GOT3 (cell line): ENCODE results near the gene GPR85.
A peak's percentile ranks its signal among the peaks of the same experiment; 100 is the strongest.
"Not testable (repeated sequence)": the region's sequence is repeated elsewhere in the genome, so short reads cannot be mapped to it uniquely, and the experiment has no call there.

ENCODE experiments used
- DNase-seq: peaks from one replicate; lab custom pipeline; 2025; ENCODE audit warnings: mixed read lengths; lab: John Stamatoyannopoulos, UW

The GPR85 gene, protein sequence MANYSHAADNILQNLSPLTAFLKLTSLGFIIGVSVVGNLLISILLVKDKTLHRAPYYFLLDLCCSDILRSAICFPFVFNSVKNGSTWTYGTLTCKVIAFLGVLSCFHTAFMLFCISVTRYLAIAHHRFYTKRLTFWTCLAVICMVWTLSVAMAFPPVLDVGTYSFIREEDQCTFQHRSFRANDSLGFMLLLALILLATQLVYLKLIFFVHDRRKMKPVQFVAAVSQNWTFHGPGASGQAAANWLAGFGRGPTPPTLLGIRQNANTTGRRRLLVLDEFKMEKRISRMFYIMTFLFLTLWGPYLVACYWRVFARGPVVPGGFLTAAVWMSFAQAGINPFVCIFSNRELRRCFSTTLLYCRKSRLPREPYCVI

DNA sequence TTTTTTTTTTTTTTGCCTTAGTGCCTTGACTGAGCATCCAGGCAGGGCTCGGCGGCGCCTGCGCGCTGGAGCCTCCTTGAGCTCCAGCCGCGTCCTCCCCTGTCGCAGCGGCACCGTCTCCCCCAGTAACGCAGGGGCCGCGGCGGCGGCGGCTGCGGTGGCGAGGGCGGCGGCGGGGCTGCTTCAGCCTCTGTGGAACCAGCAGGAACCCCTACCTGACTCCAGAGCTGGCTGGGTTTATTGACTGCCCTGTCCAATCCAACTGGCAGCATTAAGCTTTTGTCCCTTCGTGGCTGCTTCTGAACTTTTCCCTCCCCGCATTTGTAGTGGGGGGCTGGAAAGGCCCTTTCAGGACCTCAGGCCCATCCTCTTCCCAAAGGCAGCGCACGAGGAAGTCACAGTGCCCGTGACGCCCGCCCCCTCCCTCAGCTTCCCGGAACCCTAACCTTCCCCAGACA, at the start of gene GPR85:
Gene GPR85 (minus strand): TSS at position 397 of the 458 bp plus-strand sequence. CDS start 2,106 bp downstream, outside the sequence.
- DNase-seq, result no peak

DNA sequence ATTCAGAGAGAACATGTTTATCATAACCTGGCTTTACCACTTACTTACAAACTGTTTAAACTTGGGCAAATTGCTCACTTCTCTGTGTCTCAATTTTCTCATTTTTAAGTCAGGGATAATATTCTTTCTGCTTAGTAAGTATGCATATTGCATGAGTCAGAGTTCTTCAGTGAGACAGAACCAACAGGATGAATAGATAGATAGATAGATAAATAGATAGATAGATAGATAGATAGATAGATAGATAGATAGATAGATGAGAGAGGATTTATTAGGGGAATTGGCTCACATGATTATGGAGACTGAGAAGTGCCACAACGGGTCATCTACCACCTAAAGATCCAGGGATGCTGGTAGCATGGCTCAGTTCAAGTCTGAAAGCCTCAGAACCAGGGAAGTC, 47.4 kb upstream of the GPR85 start:
- DNase-seq, result no peak

DNA sequence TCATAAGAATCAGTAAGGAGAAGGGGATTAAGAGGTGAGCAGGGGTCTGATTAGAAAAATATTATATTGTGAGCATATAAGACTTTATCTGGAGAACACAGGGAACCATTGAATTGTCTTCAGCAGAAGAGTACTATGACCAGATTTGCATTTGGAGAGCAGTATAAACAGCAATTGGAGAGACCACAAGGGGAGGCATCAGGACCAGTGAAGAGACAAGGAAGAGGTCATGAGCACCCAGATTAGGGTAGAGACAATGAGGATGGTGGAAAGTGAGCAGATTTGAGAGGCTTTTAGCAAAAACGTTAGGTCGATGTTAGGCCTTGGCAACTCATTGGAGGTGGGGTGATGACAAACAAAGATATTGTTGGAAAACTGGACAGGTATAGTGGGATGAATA, 44.7 kb upstream of the GPR85 start:
- DNase-seq, result no peak

DNA sequence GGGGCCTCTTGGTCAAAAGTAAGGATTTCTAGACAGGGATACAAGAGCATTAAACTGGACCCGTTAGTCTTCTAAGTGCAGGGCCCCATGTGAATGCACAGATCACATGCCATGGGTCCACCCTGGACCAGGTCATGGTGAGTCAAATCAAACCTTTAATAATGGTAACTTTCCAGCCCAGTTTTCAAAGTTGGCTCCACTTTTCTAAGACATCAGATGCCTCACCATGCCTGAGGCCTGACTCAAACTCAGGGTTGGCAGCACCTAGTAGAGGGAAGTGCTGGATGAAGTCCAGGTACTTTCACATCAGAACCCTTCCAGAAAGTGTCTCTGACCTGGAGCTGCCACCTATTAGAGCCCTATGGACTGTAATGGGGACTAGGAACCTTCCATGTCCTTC, 41.4 kb upstream of the GPR85 start:
- DNase-seq, result no peak

DNA sequence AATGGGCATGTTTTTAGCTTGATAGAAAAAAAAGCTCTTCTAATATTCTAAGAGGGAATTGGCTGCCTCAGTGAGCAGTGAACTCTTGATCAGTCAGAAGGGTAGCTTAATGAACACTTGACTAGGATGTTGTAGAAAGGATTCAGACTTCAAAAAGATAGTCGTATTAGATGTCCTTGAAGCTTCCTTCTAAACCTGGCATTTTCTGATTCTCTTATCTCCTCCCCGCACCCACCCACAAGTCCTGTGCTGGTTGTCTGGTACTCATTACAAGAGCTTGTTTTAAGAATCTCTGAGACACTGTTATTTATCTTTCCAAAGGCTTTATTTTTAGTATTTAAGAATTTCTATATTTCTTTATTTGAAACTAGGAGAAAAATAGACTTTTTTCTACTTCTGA, 39.1 kb upstream of the GPR85 start:
- no peak for DNase-seq

DNA sequence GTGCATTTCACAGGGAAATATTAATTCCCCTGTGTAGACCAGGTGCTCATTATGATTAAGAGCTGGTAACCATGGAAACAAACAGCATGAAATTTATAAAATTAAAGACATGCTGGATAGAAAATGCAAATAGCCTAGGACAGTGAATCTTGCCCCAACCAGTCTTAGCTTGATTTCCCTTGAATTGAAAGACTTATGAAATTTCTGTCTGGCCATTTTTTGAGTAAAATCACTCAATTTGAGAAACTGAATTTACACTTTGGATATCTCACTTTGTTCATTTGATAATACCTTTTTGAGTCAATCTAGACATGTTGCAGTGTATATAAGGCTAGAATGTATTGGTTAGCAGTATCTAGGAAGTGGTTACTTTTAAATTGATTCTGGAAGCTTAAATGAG, 36.1 kb upstream of the GPR85 start:
- DNase-seq, result no peak

DNA sequence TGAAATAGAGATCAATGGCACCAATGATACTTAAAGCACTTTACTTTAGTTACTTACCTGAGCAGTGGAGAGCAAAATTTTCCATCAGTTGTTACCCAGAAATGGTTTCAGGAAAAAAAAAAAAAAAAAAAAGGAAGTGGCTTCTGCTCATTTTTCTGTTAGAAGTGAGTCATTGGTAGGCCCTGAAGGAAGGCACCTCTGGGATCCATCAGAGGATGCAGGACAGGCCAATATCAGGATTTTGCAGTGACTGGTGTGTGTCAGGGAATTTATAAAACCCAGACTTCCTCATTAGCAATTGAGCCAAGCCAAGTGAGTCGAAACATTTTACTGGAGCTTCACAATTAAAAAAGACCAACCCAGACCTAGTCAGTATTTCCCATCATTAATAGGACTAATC, 34.0 kb upstream of the GPR85 start:
- DNase-seq, result no peak

DNA sequence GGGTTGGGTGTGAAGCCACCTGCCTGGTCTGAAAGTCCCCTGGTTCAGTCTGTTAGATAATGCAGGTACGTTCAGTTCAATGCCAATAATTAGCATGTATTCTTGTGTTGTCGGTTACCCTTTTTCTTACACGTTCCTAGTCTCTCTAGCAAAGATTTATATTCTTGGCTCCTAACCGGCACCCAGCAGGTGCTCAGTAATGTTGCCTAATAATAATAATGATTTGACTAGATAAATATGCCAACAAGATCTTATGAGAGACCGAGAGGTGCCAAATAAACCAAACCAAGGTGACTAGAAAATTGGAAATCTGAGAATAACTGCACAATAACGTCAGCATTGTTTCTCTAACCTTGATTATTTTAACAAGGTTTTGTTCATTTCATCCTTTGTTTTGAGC, 32.8 kb upstream of the GPR85 start:
- no peak for DNase-seq

DNA sequence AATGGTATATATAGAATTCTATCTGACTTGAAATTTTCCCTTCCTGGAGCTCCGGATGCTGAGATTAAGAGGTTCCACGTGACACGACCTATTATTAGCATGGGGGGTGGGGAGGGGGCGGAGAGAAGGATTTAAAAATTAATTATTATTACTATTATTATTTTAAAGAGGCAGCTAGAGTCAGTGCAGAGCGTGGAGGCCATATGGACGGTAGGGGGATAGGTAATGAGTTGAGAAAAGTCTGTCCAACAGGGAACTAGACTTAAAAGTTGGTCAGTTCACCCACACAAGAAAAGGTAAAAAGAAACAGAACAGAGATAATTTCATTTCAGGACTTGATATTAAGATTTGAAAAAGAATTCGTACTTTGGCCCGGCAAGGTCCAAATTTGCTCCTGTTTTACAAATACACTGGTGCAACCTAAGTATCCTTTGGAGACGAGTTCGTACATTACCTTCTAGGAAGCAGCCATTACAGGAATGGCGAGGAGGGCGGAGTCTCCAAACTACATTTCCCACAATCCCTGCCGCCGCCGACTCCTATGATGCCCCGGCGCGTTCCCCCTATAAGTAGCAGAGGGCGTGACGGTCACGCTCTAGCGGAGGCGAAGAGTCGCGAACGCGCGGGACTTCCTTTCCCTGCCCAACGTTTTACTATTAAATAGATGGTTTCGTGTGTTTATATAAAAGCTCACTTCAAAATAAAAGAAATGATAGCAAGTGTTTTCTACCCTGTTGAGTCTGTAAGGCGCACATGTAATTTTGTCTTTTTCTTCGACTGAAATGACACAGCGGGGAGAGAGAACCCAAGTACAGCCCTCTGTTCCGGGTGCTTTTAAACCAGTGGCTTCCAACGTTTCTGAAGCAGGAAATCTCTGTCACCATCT, 31.7 kb upstream of the GPR85 start, which contains the start of gene SMIM30:
Gene SMIM30 (minus strand): TSS at position 481 of the 886 bp plus-strand sequence. CDS start 976 bp downstream, outside the sequence.
- DNase-seq, result peak; percentile 40

DNA sequence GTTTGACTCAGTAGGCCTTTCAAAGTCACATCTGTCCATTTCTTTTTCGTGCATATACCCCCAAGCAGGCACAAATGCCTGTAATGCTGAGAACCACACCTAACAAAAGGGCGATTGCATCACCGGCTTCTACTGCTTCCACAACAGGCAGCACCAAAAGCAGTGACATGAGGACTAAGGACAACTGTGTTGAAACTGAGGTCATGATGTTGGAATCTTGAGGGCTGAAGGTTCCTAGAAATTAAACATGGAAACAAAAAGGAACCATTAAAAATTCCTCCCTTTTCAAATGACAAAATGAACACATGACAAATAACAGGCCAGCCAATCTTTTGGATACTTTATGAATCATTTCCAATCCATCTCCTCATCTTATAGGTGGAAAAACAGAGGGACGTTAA, 30.7 kb upstream of the GPR85 start:
- DNase-seq, result not testable (repeated sequence)

DNA sequence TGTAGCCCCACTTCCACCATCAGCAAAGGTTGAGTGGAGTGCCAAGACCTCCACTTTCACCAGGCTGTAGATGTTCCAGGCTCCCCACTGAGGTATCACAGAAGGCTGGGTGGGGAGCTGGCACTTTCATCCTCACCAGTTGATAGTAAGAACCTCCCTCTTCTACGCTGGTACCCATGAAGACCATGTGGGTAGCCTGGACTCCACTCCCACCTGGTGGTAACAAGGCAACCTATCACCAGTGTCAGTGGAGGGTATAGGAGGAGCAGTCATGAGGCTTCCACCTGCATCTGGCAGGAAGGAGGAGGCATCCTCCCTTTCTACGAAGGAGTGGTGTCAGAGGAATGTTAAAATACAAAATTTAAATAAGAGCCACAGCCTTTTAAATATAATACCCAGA, 27.3 kb upstream of the GPR85 start:
- DNase-seq, result no peak

DNA sequence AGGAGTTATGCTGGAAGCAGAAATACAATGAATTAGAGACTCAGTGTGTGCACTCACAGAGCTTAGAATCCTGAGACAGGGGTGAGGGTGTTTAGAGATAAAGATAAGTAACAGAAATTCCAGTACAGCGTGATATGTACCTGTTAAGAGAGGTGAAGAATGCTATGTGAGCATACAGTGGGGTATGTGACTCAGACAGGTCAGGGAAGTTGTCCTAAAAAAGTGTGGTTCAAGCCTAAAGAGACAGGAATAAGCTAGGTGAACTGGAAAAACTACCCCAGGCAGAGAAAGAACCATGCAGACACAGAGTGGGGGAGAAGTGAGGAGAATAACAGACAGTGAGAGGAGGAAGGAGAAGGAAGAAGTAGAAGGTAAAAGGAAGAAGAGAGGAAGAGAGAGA, 23.1 kb upstream of the GPR85 start:
- DNase-seq, result no peak

DNA sequence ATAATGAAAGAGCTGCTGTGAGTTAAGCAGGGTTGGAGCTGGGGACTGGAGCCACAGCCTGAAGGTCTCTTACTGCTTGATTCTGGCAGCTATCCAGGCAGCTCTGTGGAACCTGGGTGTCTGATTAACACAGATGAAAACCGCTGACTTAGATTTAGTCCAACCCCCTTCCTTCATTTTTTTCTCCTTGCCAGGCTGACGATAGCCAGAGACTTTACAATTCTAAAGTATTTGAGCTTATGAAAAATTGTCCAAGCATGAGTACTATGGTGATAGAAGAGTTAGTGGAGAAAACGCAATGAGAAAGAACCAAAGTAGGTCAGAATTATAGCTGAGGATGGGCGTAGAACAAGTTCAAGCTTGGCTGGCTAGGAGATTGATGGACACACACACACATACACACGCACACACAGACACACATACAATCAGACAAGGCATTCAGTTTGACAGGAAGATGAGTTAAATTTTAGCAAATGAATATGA, 13.5 kb upstream of the GPR85 start:
- DNase-seq, result no peak

DNA sequence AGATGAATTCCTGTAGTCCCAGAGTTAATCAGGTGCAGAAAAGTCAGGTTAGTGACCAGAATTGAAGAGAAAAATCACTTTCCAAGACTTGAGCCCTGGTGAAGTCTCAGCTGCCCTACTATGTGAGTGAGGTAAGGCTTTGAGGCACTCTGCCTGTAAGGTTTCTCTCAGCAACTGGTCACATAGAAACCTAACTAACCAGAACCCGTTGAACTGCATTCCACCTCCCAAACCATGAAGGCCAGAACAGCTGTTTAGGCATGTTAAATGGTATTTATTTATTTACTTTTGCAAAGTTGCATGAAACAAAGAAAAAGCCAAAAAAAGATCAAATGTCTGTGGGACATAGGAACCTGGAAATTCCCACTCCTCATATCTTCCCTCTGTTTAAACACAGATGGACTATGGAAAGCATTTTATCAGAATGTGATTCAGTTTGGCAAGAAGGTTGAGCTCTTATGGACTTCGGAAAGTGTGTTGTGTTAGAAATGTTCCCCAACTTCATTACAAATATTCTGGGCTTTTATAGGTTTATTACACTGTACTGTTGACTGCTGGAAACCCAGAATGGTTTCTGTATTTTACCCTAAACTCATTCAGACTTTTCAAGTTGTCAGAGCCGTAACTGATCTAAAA, 12.8 kb upstream of the GPR85 start:
- DNase-seq, result no peak

DNA sequence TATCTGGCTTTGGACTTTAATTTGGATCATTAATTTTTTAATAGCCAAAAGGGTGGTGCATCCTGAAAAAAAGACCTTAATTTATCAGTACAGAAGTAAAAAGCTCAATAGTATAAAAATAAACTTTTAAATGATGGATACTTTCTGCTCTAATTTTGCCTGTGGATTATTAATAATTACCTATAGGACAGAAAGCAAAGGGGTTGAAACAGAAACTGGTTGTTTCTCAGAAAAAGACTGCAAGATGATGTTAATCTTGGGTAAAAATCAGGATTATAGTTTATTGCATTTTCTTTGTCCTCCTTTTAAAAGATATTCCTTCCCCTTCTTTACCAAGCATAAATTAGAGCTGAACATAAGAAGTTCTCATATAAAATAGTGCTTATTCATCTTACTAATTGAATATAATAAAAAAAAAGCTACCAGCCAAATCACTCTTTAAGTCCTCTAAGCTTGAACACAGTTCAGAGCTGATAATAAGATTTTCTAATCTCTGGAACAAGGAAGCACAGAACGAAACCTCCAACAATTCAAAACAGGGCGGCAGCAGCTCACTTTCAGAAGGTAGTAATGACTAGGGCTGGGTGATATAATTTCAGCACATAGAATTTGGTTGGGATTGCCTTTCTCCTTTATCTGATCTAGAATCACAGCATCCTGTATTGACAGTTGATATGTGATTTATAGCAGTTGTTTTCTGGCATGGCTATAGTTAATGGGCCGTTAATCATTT, 8.1 kb upstream of the GPR85 start:
- no peak for DNase-seq

DNA sequence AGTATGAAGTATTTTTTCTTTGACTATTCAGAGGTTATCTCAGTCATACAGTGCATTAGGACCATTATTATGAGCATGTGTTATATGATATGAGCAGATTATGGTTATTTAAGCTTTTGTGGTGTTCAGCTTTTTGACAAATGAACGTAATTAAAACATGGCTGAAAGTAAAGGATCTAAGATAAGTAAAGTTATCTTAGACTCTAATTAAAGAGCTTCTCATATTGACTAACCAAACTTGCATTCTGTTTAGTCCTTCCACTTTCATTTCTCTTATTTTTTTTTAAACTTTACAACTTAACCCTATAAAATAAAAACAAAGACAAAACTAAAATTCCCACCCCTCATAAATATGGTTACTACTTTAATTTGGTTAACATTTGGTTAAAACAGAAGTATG, 6.9 kb upstream of the GPR85 start:
- no peak for DNase-seq

DNA sequence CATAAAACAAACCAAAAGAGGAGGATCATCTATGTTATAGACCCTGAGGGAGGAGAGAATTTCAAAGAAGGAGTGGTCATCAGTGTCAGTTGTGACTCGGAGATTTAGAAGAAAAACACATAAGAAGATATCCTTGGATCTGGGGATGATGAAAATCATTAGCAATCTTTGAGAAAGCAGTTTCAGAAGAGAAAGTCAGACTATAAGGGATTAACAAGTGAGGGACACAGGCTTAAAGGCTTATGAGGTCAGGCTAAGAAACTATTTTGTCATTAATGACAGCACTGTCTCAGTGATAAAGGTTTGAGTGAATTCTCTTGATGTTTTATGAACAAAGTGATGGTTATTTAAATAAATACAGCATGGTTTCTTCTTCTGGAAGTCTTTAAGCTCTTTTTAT, 6.1 kb upstream of the GPR85 start:
- DNase-seq, result no peak

DNA sequence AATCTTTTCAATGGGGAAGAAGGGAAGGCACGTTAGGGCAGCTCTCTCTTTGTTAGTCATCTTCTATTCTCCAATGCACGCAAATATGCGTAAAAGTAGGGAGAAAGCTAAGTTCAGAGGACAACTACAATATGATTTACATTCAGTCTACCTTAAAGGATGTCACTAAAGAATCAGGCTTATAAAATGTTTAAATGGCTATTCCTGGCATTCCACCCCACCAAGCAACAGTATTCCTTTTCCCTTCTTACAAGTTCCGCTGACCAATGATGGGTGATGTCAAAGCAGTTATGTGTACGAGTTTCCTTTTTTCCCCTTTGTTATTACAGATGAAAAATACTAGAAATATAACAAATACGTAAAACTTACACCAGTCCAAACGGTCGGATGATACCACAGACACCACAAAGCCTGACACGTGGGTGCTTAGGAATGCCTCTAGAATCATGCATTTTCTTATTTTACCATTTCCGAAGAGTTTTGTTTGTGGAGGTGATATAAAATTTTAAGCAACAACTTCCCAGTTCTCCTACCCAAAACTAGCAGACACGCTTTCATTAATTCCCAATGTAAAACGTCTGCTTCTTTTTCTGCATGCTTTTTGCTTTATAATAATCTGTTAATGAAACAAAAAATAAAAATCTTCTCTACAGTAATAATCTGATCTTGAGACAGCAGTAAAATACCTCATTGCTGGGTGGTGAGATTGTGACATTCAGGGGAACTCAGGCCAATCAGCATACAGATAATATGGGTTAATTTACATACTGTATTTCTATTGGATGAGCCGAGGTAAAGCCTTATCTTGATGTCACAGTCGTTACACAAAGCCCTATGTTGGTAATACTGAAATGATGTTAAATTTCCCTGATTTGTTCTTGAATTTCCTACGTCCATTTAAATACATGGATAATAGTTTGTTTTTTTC, 708 bp upstream of the GPR85 start:
- DNase-seq, result no peak

DNA sequence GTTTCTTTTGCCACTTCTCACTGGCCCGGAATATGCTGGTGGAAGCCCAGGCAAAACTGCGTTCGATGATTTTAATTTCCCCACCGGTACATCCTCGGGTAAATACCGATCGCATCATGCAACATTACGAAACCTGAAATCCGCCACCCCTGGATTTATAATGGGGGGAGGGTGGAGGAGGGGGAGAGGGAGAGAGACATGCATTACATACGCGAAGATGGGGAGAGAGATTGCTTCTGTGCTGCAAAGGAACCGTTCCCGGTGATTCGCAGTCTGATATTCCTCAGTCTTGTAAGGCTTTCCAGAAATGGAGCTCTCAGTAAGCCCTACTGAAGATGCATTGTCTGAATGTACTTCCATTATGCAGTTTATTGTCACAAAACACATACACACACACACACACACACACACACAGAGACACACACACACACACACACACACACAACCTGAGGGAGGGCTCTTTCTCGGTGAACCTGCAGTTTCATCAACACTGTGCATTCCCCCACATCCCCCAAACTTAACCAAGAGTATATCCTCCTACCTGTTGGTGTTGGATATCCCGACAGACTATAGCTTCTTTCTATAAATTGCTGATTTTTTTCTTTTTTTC, 741 bp downstream of the GPR85 start:
- DNase-seq, result no peak
